Measurements from ENCODE around the gene SDR39U1. TPM values are rescaled to one million over a fixed set of nuclear protein-coding genes. Genes with fewer than 3 reads are reported as not detected.
"Not testable (repeated sequence)": the region's sequence is repeated elsewhere in the genome, so short reads cannot be mapped to it uniquely, and the experiment has no call there.

Gene SDR39U1
- total RNA-seq, 4 donors from 2014 or later = 12.8 to 87.5 (median 33.0) TPM

GRCh38 chr14:24456980-24457379, 14.4 kb upstream of the SDR39U1 start:
- no peaks in the 10 kb centered on the region for H3K27me3 ChIP-seq
- no peak for DNase-seq
- H3K27ac ChIP-seq = no peak overlapping the region
- TF ChIP-seq POLR2A (IDR thresholded peaks at IDR 0.05) (no peak), CTCF (IDR thresholded peaks at IDR 0.05) (no peak)
- no peaks in the 10 kb centered on the region for H3K4me1 ChIP-seq
- intact Hi-C loops (cut with DNase I; ENCODE audit: low total_unique reads) = no loop called here
- no peak overlapping the region for H3K4me3 ChIP-seq
- H3K36me3 ChIP-seq = no peaks in the 10 kb centered on the region
- H3K9me3 ChIP-seq = no peaks in the 10 kb centered on the region

DNA sequence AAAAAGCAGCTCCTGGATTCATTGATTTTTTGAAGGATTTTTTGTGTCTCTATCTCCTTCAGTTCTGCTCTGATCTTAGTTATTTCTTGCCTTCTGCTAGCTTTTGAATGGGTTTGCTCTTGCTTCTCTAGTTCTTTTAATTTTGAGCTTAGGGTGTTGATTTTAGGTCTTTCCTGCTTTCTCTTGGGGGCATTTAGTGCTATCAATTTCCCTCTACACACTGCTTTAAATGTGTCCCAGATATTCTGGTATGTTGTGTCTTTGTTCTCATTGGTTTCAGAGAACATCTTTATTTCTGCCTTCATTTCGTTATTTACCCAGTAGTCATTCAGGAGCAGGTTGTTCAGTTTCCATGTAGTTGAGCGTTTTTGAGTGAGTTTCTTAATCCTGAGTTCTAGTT, 8.3 kb upstream of the SDR39U1 start:
- H3K27ac ChIP-seq; H3K27me3 ChIP-seq; intact Hi-C loops (cut with DNase I; ENCODE audit: low total_unique reads); H3K36me3 ChIP-seq; H3K4me1 ChIP-seq; H3K9me3 ChIP-seq; DNase-seq; H3K4me3 ChIP-seq: not testable (repeated sequence)

- Histone ChIP-seq H3K36me3 (no peaks in the 10 kb centered on the region), H3K27ac (peak overlapping the region; percentile 99 to 100), H3K27me3 (no peaks in the 10 kb centered on the region), H3K4me1 (peaks cover 6 to 10% of the 10 kb centered on the region in 2 donors), H3K9me3 (no peaks in the 10 kb centered on the region), H3K4me3 (peak overlapping the region; percentile 55 to 83)
- DNase-seq = no peak
- intact Hi-C loops (cut with DNase I; ENCODE audit: low total_unique reads) = no loop called here
- no peak for TF ChIP-seq CTCF (IDR thresholded peaks at IDR 0.05)
- TF ChIP-seq POLR2A (IDR thresholded peaks at IDR 0.05) = no peak
Measured at GRCh38 chr14:24443053-24443665, 583 bp upstream of the SDR39U1 start.

GRCh38 chr14:24441904-24442239, 704 bp downstream of the SDR39U1 start:
- no peak for TF ChIP-seq CTCF (IDR thresholded peaks at IDR 0.05)
- no peak for TF ChIP-seq POLR2A (IDR thresholded peaks at IDR 0.05)
- H3K27me3 ChIP-seq = no peaks in the 10 kb centered on the region
- no peak for DNase-seq
- no peaks in the 10 kb centered on the region for H3K36me3 ChIP-seq
- peak overlapping the region; percentile 99 to 100 for H3K27ac ChIP-seq
- intact Hi-C loops (cut with DNase I; ENCODE audit: low total_unique reads) = no loop called here
- H3K4me3 ChIP-seq = peak overlapping the region; percentile 55 to 83
- H3K9me3 ChIP-seq = no peaks in the 10 kb centered on the region
- peaks cover 6 to 10% of the 10 kb centered on the region in 2 donors for H3K4me1 ChIP-seq

DNA sequence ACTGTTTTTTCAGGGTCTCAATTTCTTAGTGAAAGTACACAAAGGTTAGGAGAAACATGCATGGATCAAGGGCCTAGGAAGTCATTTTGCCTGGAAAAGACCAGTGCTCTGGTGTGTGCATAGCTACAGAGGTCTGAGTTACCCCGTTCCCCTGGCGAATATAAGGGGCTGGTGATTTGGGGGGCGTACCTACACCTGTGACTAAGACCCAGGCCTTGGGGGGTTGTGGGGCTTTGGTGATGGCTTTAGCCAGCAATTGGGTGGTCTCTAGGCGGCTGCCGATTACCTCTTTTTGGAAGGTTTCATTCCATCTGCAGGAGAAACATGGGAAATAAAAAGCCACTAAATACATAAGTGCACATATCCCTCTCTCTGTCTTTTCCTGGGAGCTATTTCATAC, 1.1 kb downstream of the SDR39U1 start:
- intact Hi-C loops (cut with DNase I; ENCODE audit: low total_unique reads) = no loop called here
- H3K36me3 ChIP-seq = no peaks in the 10 kb centered on the region
- no peaks in the 10 kb centered on the region for H3K9me3 ChIP-seq
- DNase-seq = no peak
- TF ChIP-seq CTCF (IDR thresholded peaks at IDR 0.05) (no peak), POLR2A (IDR thresholded peaks at IDR 0.05) (no peak)
- H3K4me1 ChIP-seq = peaks cover 6 to 10% of the 10 kb centered on the region in 2 donors
- peak overlapping the region; percentile 99 to 100 for H3K27ac ChIP-seq
- peak overlapping the region; percentile 55 to 83 for H3K4me3 ChIP-seq
- no peaks in the 10 kb centered on the region for H3K27me3 ChIP-seq

Measured in uterus (tissue), 4 donors.